ENCODE data around the gene PCDHA2.
"Not testable (repeated sequence)": the region's sequence is repeated elsewhere in the genome, so short reads cannot be mapped to it uniquely, and the experiment has no call there.

The PCDHA2 gene

DNA sequence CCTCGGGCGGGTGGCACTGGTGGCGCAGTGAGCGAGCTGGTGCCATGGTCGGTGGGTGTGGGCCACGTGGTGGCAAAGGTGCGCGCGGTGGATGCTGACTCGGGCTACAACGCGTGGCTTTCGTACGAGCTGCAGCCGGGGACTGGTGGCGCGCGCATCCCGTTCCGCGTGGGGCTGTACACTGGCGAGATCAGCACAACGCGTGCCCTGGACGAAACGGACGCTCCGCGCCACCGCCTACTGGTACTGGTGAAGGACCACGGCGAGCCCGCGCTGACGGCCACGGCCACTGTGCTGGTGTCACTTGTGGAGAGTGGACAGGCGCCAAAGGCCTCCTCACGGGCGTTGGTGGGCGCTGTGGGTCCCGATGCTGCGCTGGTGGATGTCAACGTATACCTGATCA is 14.2 kb downstream of the PCDHA2 start:
- FAIRE-seq, result no peak

DNA sequence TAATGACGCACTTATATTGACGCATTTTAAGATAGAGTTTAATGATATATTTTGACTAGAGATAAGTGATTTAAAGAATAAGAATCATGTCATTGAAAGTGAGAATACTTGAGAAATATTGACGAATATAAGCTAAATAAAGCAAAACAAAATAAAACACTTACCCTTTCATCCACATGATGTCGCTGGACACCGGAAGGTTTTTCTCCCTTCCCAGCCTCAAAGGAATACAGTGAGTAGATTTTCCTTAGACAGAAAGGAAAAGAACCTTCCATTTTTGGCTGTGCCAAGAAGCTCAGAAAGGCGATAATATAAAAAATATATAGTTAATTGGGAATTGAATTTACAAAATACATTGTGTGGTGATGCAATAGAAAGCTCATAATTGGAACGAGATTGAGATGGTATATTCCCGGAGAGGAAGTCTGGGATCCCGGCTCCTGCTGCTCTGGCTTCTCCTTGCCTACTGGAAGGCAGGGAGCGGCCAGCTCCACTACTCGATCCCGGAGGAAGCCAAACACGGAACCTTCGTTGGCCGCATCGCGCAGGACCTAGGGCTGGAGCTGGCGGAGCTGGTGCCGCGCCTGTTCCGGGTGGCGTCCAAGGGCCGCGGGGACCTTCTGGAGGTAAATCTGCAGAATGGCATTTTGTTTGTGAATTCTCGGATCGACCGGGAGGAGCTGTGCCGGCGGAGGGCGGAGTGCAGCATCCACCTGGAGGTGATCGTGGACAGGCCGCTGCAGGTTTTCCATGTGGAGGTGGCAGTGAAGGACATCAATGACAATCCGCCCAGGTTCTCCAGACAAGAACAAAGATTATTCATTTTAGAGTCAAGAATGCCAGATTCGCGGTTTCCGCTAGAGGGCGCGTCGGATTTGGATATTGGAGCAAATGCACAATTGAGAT is 27.0 kb downstream of the PCDHA2 start, which contains the start of gene PCDHA5:
Gene PCDHA5 (plus strand): TSS at position 239 of the 906 bp plus-strand sequence.
- no peak for FAIRE-seq

More for the DNA sequence above, 14.2 kb downstream of the PCDHA2 start:
- DNase-seq (ENCODE audit: insufficient read length, low spot score), result no peak

DNA sequence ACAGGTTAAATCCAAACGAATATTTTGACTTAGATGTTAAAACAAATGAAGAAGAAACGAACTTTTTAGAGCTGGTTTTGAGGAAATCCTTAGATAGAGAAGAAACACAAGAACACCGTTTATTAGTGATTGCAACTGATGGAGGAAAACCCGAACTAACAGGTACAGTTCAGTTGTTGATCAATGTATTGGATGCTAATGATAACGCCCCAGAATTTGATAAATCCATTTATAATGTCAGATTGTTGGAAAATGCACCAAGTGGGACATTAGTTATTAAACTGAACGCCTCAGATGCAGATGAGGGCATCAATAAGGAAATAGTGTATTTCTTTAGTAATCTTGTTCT is 27.6 kb downstream of the PCDHA2 start:
- DNase-seq (ENCODE audit: insufficient read length, low spot score) (no peak), FAIRE-seq (no peak)

More for the DNA sequence above, 27.0 kb downstream of the PCDHA2 start, which contains the start of gene PCDHA5:
- DNase-seq (ENCODE audit: insufficient read length, low spot score), result no peak

DNA sequence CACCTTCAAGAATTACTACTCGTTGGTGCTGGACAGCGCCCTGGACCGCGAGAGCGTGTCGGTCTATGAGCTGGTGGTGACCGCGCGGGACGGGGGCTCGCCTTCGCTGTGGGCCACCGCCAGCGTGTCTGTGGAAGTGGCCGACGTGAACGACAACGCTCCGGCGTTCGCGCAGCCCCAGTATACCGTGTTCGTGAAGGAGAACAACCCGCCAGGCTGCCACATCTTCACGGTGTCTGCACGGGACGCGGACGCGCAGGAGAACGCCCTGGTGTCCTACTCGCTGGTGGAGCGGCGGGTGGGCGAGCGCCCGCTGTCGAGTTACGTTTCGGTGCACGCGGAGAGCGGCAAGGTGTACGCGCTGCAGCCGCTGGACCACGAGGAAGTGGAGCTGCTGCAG is 28.3 kb downstream of the PCDHA2 start:
- not testable (repeated sequence) for FAIRE-seq; DNase-seq (ENCODE audit: insufficient read length, low spot score)

- DNase-seq (ENCODE audit: insufficient read length, low spot score) (no peak), FAIRE-seq (no peak)
These were observed 28.8 kb downstream of the PCDHA2 start for GRCh38 chr5:140823475-140823874.

DNA sequence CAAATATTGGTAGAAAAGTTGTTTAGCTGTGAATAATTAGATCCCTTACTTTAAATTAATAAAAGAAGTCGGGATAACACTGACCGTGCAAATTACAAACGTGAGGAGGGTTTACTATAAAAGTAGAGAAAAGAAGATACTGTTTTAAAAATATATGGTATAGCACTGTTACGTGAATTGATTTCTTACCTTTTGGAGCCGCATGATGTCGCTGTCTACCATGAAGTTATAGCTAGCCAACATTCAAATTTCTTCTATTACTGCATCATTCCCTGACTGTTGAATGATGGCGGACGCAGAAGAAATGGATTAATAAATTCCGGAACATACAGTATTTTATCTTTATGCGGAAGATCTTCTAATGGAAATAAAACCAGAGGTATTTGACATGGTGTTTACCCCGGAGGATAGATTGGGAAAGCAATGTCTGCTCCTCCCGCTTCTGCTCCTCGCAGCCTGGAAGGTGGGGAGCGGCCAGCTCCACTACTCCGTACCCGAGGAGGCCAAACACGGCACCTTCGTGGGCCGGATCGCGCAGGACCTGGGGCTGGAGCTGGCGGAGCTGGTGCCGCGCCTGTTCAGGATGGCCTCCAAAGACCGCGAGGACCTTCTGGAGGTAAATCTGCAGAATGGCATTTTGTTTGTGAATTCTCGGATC is 33.2 kb downstream of the PCDHA2 start, which contains the start of gene PCDHA6:
Gene PCDHA6 (plus strand): TSS at position 257 of the 658 bp plus-strand sequence. CDS start 132 bp downstream, at position 389.
- FAIRE-seq, result no peak
- peak; percentile 32 for DNase-seq (ENCODE audit: insufficient read length, low spot score)

GRCh38 chr5:140828362-140828737 is 33.7 kb downstream of the PCDHA2 start:
- DNase-seq (ENCODE audit: insufficient read length, low spot score), result no peak
- peak; percentile 26 for FAIRE-seq

DNA sequence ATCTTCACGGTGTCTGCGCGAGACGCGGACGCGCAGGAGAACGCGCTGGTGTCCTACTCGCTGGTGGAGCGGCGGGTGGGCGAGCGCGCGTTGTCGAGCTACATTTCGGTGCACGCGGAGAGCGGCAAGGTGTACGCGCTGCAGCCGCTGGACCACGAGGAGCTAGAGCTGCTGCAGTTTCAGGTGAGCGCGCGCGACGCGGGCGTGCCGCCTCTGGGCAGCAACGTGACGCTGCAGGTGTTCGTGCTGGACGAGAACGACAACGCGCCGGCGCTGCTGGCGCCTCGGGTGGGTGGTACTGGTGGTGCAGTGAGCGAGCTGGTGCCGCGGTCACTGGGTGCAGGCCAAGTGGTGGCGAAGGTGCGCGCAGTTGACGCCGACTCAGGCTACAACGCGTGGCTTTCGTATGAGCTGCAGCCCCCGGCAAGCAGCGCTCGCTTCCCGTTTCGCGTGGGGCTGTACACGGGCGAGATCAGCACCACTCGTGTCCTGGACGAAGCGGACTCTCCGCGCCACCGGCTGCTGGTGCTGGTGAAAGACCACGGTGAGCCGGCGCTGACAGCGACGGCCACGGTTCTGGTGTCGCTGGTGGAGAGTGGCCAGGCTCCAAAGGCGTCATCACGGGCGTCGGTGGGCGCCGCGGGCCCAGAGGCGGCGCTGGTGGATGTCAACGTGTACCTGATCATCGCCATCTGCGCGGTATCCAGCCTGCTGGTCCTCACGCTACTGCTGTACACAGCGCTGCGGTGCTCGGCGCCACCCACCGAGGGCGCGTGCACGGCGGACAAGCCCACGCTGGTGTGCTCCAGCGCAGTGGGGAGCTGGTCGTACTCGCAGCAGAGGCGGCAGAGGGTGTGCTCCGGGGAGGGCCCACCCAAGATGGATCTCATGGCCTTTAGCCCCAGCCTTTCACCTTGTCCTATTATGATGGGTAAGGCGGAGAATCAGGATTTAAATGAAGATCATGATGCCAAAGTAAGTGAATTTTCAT is 35.2 kb downstream of the PCDHA2 start:
- not testable (repeated sequence) for FAIRE-seq; DNase-seq (ENCODE audit: insufficient read length, low spot score)

- no peak for FAIRE-seq
These were observed 39.3 kb downstream of the PCDHA2 start, which contains the start of gene PCDHA7 for GRCh38 chr5:140833993-140834392. Gene PCDHA7 (plus strand): TSS chr5:140834269. CDS start chr5:140834384, 115 bp downstream.

DNA sequence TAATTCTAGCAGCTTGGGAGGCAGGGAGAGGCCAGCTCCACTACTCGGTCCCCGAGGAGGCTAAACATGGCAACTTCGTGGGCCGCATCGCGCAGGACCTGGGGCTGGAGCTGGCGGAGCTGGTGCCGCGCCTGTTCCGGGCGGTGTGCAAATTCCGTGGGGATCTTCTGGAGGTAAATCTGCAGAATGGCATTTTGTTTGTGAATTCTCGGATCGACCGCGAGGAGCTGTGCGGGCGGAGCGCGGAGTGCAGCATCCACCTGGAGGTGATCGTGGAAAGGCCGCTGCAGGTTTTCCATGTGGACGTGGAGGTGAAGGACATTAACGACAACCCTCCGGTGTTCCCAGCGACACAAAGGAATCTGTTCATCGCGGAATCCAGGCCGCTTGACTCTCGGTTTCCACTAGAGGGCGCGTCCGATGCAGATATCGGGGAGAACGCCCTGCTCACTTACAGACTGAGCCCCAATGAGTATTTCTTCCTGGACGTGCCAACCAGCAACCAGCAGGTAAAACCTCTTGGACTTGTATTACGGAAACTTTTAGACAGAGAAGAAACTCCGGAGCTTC is 39.9 kb downstream of the PCDHA2 start:
- not testable (repeated sequence) for DNase-seq (ENCODE audit: insufficient read length, low spot score); FAIRE-seq

More at GRCh38 chr5:140833993-140834392, 39.3 kb downstream of the PCDHA2 start, which contains the start of gene PCDHA7:
- DNase-seq (ENCODE audit: insufficient read length, low spot score), result no peak

DNA sequence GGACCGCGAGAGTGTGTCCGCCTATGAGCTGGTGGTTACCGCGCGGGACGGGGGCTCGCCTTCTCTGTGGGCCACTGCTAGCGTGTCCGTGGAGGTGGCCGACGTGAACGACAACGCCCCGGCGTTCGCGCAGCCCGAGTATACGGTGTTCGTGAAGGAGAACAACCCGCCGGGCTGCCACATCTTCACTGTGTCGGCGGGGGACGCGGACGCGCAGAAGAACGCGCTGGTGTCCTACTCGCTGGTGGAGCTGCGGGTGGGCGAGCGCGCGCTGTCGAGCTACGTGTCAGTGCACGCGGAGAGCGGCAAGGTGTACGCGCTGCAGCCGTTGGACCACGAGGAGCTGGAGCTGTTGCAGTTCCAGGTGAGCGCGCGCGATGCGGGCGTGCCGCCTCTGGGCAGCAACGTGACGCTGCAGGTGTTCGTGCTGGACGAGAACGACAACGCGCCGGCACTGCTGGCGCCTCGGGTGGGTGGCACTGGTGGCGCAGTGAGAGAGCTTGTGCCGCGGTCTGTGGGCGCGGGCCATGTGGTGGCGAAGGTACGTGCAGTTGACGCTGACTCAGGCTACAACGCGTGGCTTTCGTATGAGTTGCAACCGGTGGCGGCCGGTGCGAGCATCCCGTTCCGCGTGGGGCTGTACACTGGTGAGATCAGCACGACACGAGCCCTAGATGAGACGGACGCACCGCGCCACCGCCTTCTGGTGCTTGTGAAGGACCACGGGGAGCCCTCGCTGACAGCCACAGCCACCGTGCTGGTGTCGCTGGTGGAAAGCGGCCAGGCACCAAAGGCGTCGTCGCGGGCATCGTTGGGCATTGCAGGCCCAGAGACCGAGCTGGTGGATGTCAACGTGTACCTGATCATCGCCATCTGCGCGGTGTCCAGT is 41.2 kb downstream of the PCDHA2 start:
- FAIRE-seq (no peak), DNase-seq (ENCODE audit: insufficient read length, low spot score) (no peak)

- DNase-seq (ENCODE audit: insufficient read length, low spot score) (peak; percentile 43), FAIRE-seq (no peak)
These were observed 46.6 kb downstream of the PCDHA2 start, which contains the start of gene PCDHA8 for GRCh38 chr5:140840978-140841962. Gene PCDHA8 (plus strand): TSS chr5:140841187. CDS start chr5:140841322, 135 bp downstream.

DNA sequence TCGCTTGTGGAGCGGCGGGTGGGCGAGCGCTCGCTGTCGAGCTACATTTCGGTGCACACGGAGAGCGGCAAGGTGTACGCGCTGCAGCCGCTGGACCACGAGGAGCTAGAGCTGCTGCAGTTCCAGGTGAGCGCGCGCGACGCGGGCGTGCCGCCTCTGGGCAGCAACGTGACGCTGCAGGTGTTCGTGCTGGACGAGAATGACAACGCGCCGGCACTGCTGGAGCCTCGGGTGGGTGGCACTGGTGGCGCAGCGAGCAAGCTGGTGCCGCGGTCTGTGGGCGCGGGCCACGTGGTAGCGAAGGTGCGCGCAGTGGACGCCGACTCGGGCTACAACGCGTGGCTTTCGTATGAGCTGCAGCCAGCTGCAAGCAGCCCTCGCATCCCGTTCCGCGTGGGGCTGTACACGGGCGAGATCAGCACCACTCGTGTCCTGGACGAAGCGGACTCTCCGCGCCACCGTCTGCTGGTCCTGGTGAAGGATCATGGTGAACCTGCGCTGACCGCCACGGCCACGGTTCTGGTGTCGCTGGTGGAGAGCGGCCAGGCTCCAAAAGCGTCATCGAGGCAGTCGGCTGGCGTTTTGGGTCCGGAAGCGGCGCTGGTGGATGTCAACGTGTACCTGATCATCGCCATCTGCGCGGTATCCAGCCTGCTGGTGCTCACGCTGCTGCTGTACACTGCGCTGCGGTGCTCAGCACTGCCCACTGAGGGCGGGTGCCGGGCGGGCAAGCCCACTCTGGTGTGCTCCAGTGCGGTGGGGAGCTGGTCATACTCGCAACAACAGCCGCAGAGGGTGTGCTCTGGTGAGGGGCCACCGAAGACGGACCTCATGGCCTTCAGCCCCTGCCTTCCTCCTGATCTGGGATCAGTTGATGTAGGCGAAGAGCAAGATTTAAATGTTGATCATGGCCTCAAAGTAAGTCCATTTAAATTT is 48.4 kb downstream of the PCDHA2 start:
- no peak for FAIRE-seq
- no peak for DNase-seq (ENCODE audit: insufficient read length, low spot score)

All from HTR-8/SVneo (cell line).